NCI-H345 treated with DMSO at 0.1 percent for 48 hours (cell line): ENCODE data around the gene ALDH18A1.

Source experiments
- DNase-seq: peaks from one replicate; lab custom pipeline; 2025; ENCODE audit not compliant: unreplicated experiment; lab: John Stamatoyannopoulos, UW

ALDH18A1 gene

DNA sequence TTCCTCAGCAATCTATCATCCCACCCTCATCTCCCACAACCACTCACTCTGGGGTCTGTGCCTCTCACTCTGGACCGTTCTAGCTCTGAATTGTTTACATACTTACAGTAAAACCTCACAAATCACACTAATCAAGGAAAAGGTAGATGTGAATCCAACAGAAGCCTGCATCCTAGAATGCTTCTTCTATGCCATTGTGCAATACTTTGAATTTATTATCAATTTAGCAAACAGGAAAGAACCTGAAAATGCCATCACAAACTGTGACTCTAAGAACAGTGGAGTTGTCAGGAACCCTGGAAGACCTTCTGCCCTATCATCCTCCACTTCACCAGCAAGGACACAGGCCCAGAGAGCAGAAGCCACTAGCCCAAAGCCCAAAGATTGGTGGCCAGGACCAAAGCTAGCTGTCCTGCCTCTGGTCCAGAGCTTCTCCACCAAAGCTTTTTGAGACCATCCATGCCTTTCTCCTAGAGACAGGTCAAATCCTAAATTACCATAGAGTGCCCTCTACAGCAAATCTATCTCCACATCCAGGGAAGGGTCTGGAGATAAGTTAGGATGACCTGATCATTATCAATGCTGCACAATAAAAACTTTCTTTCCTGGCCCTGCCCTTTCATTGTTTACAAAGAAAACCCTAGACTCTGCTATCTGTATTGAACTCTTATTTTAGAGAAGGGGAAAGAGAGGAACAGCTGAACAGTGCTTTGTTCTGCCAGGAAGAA, 97.8 kb downstream of the ALDH18A1 start:
- no peak for DNase-seq

DNA sequence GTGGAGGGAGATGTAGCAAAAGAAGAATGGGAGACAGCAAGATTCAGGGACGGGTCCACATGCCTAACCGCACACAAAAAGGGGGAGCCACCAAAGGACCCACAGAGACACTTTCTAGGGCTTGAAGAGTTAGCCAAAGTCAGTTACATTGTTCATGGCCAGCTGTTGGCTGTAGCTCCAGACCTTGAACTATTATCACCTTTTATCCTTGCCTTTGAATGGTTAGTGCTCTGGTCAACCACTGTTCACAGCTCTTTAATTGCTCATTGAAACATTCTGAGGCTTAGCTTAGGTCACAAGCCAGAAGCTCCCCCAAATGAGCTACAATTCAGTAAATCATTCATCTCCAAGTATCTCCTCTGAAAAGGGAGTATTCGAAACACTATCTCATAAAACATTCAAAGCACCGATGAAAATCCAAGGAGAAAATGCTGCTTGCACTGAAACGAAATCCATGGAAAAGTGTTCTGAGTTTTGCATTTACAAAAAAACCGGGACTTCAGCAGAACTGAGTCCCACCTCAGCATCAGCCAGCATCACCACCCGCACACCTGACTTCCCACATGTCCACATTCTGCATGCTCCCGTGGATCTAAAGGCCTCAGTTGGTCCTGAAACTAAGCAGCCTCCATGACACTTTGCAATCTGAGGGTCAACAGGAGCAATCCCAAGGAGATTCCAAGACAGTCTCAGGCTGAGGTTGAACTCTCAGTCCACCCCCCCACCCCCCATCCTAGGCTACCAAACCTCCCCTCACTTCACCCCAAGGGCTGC, 99.3 kb downstream of the ALDH18A1 start:
- no peak for DNase-seq
